H9 (cell line): ENCODE measurements around the gene ZC3H6. TPM values are rescaled to one million over a fixed set of nuclear protein-coding genes. Genes with fewer than 3 reads are reported as not detected.

Experiments
- DNase-seq: peaks from one replicate; pipeline ENCODE4 v3.0.0-alpha.2; 2017
- H2AFZ ChIP-seq: one replicate; pipeline ENCODE4 v1.6.1; 2013; ENCODE audit warnings: mild to moderate bottlenecking, low read length, control low read depth, moderate library complexity
- H2AK5ac ChIP-seq: 2 replicates; pipeline ENCODE4 v1.6.1; 2013; ENCODE audit warnings: low read length, control low read depth, mixed read lengths; ENCODE audit not compliant: insufficient read length
- H2BK120ac ChIP-seq: one replicate; pipeline ENCODE4 v1.6.1; 2013; ENCODE audit warnings: low read depth, mild to moderate bottlenecking, low read length, control low read depth, inconsistent platforms; ENCODE audit not compliant: poor library complexity, severe bottlenecking
- H2BK12ac ChIP-seq: 2 replicates; pipeline ENCODE4 v1.6.1; 2013; ENCODE audit warnings: low read length, control low read depth, mixed read lengths, low read depth; ENCODE audit not compliant: insufficient read length
- H2BK15ac ChIP-seq: 2 replicates; pipeline ENCODE4 v1.6.1; 2013; ENCODE audit warnings: low read depth, low read length, control low read depth
- H2BK20ac ChIP-seq: one replicate; pipeline ENCODE4 v1.6.1; 2013; ENCODE audit warnings: low read depth, mild to moderate bottlenecking, low read length, control low read depth, inconsistent platforms; ENCODE audit not compliant: poor library complexity, severe bottlenecking
- H2BK5ac ChIP-seq: 2 replicates; pipeline ENCODE4 v1.6.1; 2013; ENCODE audit warnings: low read length, control low read depth, mixed read lengths; ENCODE audit not compliant: insufficient read length
- H3K14ac ChIP-seq: 2 replicates; pipeline ENCODE4 v1.6.1; 2013; ENCODE audit warnings: low read length, control low read depth; ENCODE audit not compliant: insufficient read depth
- H3K18ac ChIP-seq: 2 replicates; pipeline ENCODE4 v1.6.1; 2013; ENCODE audit warnings: low read depth, mild to moderate bottlenecking, mixed read lengths, low read length, control low read depth; ENCODE audit not compliant: insufficient read length
- H3K23ac ChIP-seq: 2 replicates; pipeline ENCODE4 v1.6.1; 2013; ENCODE audit warnings: low read length, control low read depth, mixed read lengths, low read depth; ENCODE audit not compliant: insufficient read length
- H3K23me2 ChIP-seq: 2 replicates; pipeline ENCODE4 v1.6.1; 2013; ENCODE audit warnings: low read depth, mild to moderate bottlenecking, mixed read lengths, low read length, control low read depth; ENCODE audit not compliant: insufficient read length, poor library complexity, severe bottlenecking
- H3K27ac ChIP-seq: 2 replicates; pipeline ENCODE4 v1.5.1; 2013; ENCODE audit warnings: low read length, control low read depth, mixed read lengths, low read depth; ENCODE audit not compliant: insufficient read length
- H3K27me3 ChIP-seq: 2 replicates; pipeline ENCODE4 v1.6.1; 2013; ENCODE audit warnings: low read length, control low read depth, inconsistent platforms; ENCODE audit not compliant: insufficient read depth
- H3K4ac ChIP-seq: 2 replicates; pipeline ENCODE4 v1.6.1; 2013; ENCODE audit warnings: low read depth, mild to moderate bottlenecking, control low read depth, inconsistent platforms, low read length, moderate library complexity
- H3K4me1 ChIP-seq: 2 replicates; pipeline ENCODE4 v1.6.1; 2013; ENCODE audit warnings: low read length, control low read depth, inconsistent platforms; ENCODE audit not compliant: insufficient read depth
- H3K4me2 ChIP-seq: 2 replicates; pipeline ENCODE4 v1.6.1; 2013; ENCODE audit warnings: low read length, control low read depth, mixed read lengths; ENCODE audit not compliant: insufficient read length, insufficient read depth
- H3K56ac ChIP-seq: 2 replicates; pipeline ENCODE4 v1.6.1; 2013; ENCODE audit warnings: low read depth, mild to moderate bottlenecking, mixed read lengths, low read length, control low read depth; ENCODE audit not compliant: insufficient read length
- H3K79me1 ChIP-seq: 2 replicates; pipeline ENCODE4 v1.6.1; 2013; ENCODE audit warnings: low read depth, mild to moderate bottlenecking, moderate library complexity, low read length, control low read depth, inconsistent platforms; ENCODE audit not compliant: insufficient read depth, poor library complexity, severe bottlenecking
- H3K79me2 ChIP-seq: 2 replicates; pipeline ENCODE4 v1.6.1; 2013; ENCODE audit warnings: low read length, control low read depth, inconsistent platforms; ENCODE audit not compliant: insufficient read depth
- H3K9ac ChIP-seq: 2 replicates; pipeline ENCODE4 v1.6.1; 2013; ENCODE audit warnings: low read length, control low read depth, mixed read lengths; ENCODE audit not compliant: insufficient read length; ENCODE audit errors: extremely low read depth
- H3K9me3 ChIP-seq: one replicate; pipeline ENCODE4 v1.6.1; 2013; ENCODE audit warnings: low read depth, low read length, inconsistent platforms; ENCODE audit not compliant: control insufficient read depth
- H3T11ph ChIP-seq: one replicate; pipeline ENCODE4 v1.6.1; 2013; ENCODE audit warnings: mild to moderate bottlenecking, low read length, control low read depth, inconsistent platforms
- H4K20me1 ChIP-seq: one replicate; pipeline ENCODE4 v1.6.1; 2013; ENCODE audit not compliant: control insufficient read depth, insufficient read length, insufficient read depth
- H4K5ac ChIP-seq: 2 replicates; pipeline ENCODE4 v1.6.1; 2013; ENCODE audit warnings: low read depth, mild to moderate bottlenecking, mixed read lengths, low read length, control low read depth; ENCODE audit not compliant: insufficient read length
- H4K8ac ChIP-seq: replicated peaks from 2 replicates; pipeline ENCODE4 v1.6.1; 2013; ENCODE audit warnings: low read length, control low read depth, mixed read lengths, low read depth; ENCODE audit not compliant: insufficient read length
- H4K91ac ChIP-seq: 2 replicates; pipeline ENCODE4 v1.6.1; 2013; ENCODE audit warnings: low read depth, mild to moderate bottlenecking, moderate library complexity, mixed read lengths, low read length, control low read depth; ENCODE audit not compliant: insufficient read length
- H3K27ac Mint-ChIP-seq, 3 experiments: 2 replicates in 2 of 3; 3 replicates in 1 of 3; pipeline ENCODE4 v1.8.0; 2020 to 2021; ENCODE audit warnings: mixed read lengths in 3 of 3, mild to moderate bottlenecking in 1 of 3, moderate library complexity in 1 of 3
- H3K27me3 Mint-ChIP-seq: 2 replicates; pipeline ENCODE4 v1.8.0; 2021; ENCODE audit warnings: low read depth, mild to moderate bottlenecking, moderate library complexity, mixed read lengths
- H3K36me3 Mint-ChIP-seq, 3 experiments: 2 replicates in 2 of 3; 3 replicates in 1 of 3; pipeline ENCODE4 v1.8.0; 2020 to 2021; ENCODE audit warnings: low read depth in 3 of 3, mixed read lengths in 3 of 3; ENCODE audit not compliant: insufficient read depth in 1 of 3
- H3K4me1 Mint-ChIP-seq, 2 experiments: 2 replicates each; pipeline ENCODE4 v1.8.0; 2020; ENCODE audit warnings: mixed read lengths in 2 of 2
- H3K4me3 Mint-ChIP-seq, 2 experiments: 2 replicates in 1 of 2; 3 replicates in 1 of 2; pipeline ENCODE4 v1.8.0; 2020 to 2021; ENCODE audit warnings: mild to moderate bottlenecking in 2 of 2, mixed read lengths in 2 of 2, moderate library complexity in 1 of 2
- H3K9me3 Mint-ChIP-seq, 2 experiments: 2 replicates in 1 of 2; 3 replicates in 1 of 2; pipeline ENCODE4 v1.8.0; 2020; ENCODE audit warnings: mild to moderate bottlenecking in 2 of 2, mixed read lengths in 2 of 2, moderate library complexity in 1 of 2
- CTCF ChIP-seq: fragments of 200-600 bp; sonication (generic); conservative IDR thresholded peaks from 3 replicates; pipeline ENCODE4 v1.8.0; 2021; ENCODE audit warnings: antibody characterized with exemption, mild to moderate bottlenecking
- total RNA-seq: library from RNA; stranded (reverse); gene quantifications from 2 replicates; pipeline ENCODE4 v1.2.1, GENCODE V29; 2021

Gene ZC3H6
- total RNA-seq, 1 experiment from 2014 or later: 3.5 TPM

- Histone ChIP-seq H3K79me1 (no peaks in the 10 kb centered on the region), H3K14ac (no peak overlapping the region), H2AK5ac (no peak overlapping the region), H4K8ac (no peak overlapping the region), H3K9me3 (no peaks in the 10 kb centered on the region), H2BK120ac (no peak overlapping the region), H3K56ac (no peak overlapping the region), H4K5ac (no peak overlapping the region), H3K27me3 (no peaks in the 10 kb centered on the region), H2BK12ac (no peak overlapping the region), H2AFZ (no peak overlapping the region), H3K4ac (no peak overlapping the region), H3K27ac (no peak overlapping the region), H3K79me2 (no peaks in the 10 kb centered on the region), H3K4me1 (no peaks in the 10 kb centered on the region), H2BK20ac (no peak overlapping the region), H3K23ac (no peak overlapping the region), H3K9ac (no peak overlapping the region), H2BK15ac (no peak overlapping the region), H3K23me2 (no peaks in the 10 kb centered on the region), H4K20me1 (no peaks in the 10 kb centered on the region), H3K4me2 (no peak overlapping the region), H3K18ac (no peak overlapping the region), H2BK5ac (no peak overlapping the region), H3T11ph (no peak overlapping the region), H4K91ac (no peak overlapping the region)
- no peak for DNase-seq
- H3K4me3 Mint-ChIP-seq: no peak overlapping the region
- H3K36me3 Mint-ChIP-seq: peaks cover 0 to 4% (median 4%) of the 10 kb centered on the region in 3 experiments; a peak in 1 of 7 replicates
- H3K27ac Mint-ChIP-seq: no peak overlapping the region
- no peaks in the 10 kb centered on the region for H3K9me3 Mint-ChIP-seq
- TF ChIP-seq CTCF: no peak
- H3K4me1 Mint-ChIP-seq: no peaks in the 10 kb centered on the region; a peak in 1 of 4 replicates
- H3K27me3 Mint-ChIP-seq: no peaks in the 10 kb centered on the region
Measured at GRCh38 chr2:112311932-112312331, 36.5 kb downstream of the ZC3H6 start.
